BE2C (cell line): ENCODE results near the gene GNAO1.

Experiments
- DNase-seq: peaks from one replicate; pipeline ENCODE4 v3.0.0-alpha.2; 2020
- H3K27me3 ChIP-seq: fragments of 250-450 bp; sonication (Bioruptor Pico); 2 replicates; pipeline ENCODE4 v1.5.1; 2020; ENCODE audit warnings: mild to moderate bottlenecking
- H3K36me3 ChIP-seq: fragments of 250-450 bp; sonication (Bioruptor Pico); 2 replicates; pipeline ENCODE4 v1.5.1; 2020; ENCODE audit warnings: mild to moderate bottlenecking
- H3K4me1 ChIP-seq: fragments of 250-450 bp; sonication (Bioruptor Pico); 2 replicates; pipeline ENCODE4 v1.5.1; 2020
- H3K4me3 ChIP-seq: 2 replicates; pipeline ENCODE4 v1.5.1; 2011; ENCODE audit warnings: low read depth, low read length
- H3K9me3 ChIP-seq: fragments of 250-450 bp; sonication (Bioruptor Pico); 2 replicates; pipeline ENCODE4 v1.5.1; 2020
- TF ChIP-seq, protein P1 (sequence below): IDR thresholded peaks from 2 replicates; pipeline ENCODE4 v1.5.1; 2012; ENCODE audit warnings: mild to moderate bottlenecking, low read depth, low read length

Gene GNAO1

DNA sequence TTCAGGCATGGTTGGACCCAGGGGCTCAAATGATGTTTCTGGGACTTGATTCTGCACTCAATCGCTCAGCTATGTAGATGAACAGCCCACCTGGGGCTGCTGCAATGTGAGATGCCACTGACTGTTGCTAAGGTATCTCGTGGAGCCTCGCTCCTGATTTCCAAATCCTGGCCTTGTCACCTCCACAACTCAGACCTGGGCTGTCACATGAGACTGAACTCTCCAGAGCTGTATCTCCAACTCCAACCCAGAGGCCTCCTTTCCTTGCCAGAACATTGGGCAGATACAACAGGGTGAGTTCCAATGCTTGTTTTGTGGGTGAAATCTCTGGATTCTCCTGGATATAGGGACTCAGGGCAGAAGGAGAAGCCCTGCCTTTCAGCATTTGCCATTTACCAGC, 79.5 kb downstream of the GNAO1 start:
- no peaks in the 10 kb centered on the region for H3K27me3 ChIP-seq

DNA sequence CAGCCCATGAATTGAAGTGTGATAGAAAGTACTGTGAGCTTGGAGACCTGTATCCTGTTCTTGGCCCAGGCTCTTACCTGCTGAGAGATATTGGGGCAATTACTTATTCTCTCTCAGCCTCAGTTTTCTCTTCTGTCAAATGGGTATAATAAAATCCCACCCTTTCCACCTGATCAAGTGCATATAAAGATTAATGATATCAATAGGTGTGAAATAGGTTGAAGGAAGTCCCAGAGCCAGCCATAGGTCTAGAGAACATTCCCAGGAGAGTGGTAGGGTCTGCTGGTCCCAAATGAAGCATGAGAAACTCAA, 81.2 kb downstream of the GNAO1 start:
- no peak overlapping the region for H3K4me3 ChIP-seq
- no peaks in the 10 kb centered on the region for H3K27me3 ChIP-seq
- no peak for DNase-seq

More for the DNA sequence above, 79.5 kb downstream of the GNAO1 start:
- no peaks in the 10 kb centered on the region for H3K9me3 ChIP-seq
- H3K4me1 ChIP-seq = peaks cover 28% of the 10 kb centered on the region
- DNase-seq = no peak
- TF ChIP-seq, protein P1, sequence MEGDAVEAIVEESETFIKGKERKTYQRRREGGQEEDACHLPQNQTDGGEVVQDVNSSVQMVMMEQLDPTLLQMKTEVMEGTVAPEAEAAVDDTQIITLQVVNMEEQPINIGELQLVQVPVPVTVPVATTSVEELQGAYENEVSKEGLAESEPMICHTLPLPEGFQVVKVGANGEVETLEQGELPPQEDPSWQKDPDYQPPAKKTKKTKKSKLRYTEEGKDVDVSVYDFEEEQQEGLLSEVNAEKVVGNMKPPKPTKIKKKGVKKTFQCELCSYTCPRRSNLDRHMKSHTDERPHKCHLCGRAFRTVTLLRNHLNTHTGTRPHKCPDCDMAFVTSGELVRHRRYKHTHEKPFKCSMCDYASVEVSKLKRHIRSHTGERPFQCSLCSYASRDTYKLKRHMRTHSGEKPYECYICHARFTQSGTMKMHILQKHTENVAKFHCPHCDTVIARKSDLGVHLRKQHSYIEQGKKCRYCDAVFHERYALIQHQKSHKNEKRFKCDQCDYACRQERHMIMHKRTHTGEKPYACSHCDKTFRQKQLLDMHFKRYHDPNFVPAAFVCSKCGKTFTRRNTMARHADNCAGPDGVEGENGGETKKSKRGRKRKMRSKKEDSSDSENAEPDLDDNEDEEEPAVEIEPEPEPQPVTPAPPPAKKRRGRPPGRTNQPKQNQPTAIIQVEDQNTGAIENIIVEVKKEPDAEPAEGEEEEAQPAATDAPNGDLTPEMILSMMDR = no peak
- H3K36me3 ChIP-seq = peaks cover 36% of the 10 kb centered on the region
- no peak overlapping the region for H3K4me3 ChIP-seq

DNA sequence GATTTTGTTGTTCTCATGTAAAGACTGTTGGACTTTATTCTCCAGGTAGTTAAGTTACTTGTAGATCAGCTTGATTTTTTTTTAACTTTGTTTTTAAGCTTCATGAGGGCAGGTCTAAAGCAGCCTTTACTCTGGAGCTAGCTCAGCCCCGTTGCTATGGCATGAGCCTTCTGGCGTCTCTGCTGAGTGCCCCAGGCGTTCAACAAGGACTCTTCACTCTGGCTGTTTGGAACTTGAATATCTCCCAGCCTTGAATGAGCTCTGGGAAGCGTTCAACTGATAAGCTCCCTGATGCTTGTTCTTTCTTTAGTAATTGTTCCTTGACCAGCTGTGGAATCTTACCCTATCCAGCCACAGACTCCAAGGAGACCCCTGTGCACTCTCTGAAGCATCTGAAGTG, 82.3 kb downstream of the GNAO1 start:
- Histone ChIP-seq H3K27me3 (no peaks in the 10 kb centered on the region), H3K4me1 (peaks cover 16% of the 10 kb centered on the region), H3K36me3 (peaks cover 48% of the 10 kb centered on the region), H3K9me3 (no peaks in the 10 kb centered on the region), H3K4me3 (no peak overlapping the region)
- TF ChIP-seq, protein P1 = no peak
- DNase-seq = no peak

More for the DNA sequence above, 81.2 kb downstream of the GNAO1 start:
- TF ChIP-seq, protein P1 = no peak
- peaks cover 40% of the 10 kb centered on the region for H3K36me3 ChIP-seq
- H3K9me3 ChIP-seq = no peaks in the 10 kb centered on the region
- H3K4me1 ChIP-seq = peaks cover 27% of the 10 kb centered on the region

DNA sequence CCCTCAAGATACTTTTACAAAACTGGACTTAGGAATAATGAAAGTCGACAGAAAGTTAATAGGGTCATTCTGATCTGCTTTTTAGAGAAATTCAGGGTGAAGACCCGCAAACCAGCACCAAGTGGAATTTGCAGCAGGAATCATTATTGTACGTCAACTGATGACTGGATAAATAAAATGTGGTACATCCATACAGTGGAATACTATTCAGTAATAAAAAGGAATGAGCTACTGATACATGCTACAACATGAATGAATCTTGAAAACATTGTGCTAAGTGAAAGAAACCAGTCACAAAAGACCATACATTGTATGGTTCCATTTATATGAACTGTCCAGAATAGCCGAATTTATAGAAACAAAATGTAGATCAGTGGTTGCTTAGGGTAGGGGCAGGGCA, 83.1 kb downstream of the GNAO1 start:
- TF ChIP-seq, protein P1 = no peak
- no peak overlapping the region for H3K4me3 ChIP-seq

DNA sequence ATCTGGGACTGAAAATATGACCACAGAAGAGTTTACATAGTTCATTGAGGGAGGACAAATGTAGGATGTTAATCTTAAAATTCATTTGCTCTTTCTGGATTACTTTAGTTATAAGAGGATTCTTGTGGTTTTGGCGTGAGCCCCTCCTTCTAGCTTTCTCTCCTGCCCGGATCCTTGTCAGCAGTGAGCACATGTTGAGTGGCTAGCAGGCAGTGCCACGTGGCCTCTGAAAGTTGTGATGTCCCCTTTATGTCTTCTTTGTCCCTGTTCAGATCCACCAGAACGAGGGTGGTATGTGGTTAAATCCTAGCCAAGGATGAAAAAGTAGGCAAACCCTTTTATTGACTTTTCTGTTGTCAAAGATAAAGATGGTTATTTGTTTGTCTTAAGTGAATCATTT, 83.8 kb downstream of the GNAO1 start:
- DNase-seq = no peak
- TF ChIP-seq, protein P1 = no peak
- Histone ChIP-seq H3K4me3 (no peak overlapping the region), H3K36me3 (peaks cover 63% of the 10 kb centered on the region), H3K4me1 (peaks cover 5% of the 10 kb centered on the region), H3K9me3 (no peaks in the 10 kb centered on the region), H3K27me3 (no peaks in the 10 kb centered on the region)

More for the DNA sequence above, 83.1 kb downstream of the GNAO1 start:
- H3K9me3 ChIP-seq = no peaks in the 10 kb centered on the region
- peaks cover 10% of the 10 kb centered on the region for H3K4me1 ChIP-seq
- no peaks in the 10 kb centered on the region for H3K27me3 ChIP-seq
- DNase-seq = no peak
- H3K36me3 ChIP-seq = peaks cover 56% of the 10 kb centered on the region

DNA sequence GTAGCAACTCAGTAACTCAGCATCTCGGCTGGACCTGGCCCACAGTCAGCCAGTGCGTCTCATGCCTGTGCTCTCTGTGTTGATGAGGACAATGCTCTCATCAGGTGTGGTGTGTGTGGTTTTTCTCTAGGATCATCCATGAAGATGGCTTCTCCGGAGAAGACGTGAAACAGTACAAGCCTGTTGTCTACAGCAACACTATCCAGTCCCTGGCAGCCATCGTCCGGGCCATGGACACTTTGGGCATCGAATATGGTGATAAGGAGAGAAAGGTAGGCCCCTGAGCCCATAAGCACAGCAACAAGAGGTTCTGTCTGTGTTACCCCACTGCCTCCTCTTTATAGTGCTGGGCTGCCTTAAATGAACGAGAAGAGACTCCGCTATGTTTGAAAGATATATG, 84.5 kb downstream of the GNAO1 start:
- DNase-seq = no peak
- H3K4me3 ChIP-seq = no peak overlapping the region
- H3K4me1 ChIP-seq = no peaks in the 10 kb centered on the region; the same call in 1 of the 2 replicates
- H3K36me3 ChIP-seq = peaks cover 68% of the 10 kb centered on the region
- H3K27me3 ChIP-seq = no peaks in the 10 kb centered on the region
- H3K9me3 ChIP-seq = no peaks in the 10 kb centered on the region
- TF ChIP-seq, protein P1 = no peak
